Retinal pigment epithelial cell (primary cell): ENCODE measurements around the gene MEGF9.

Experiments used
- DNase-seq: peaks from one replicate; pipeline ENCODE4 v3.0.0-alpha.2; 2010; ENCODE audit warnings: low read depth
- H3K4me3 ChIP-seq: 2 replicates; pipeline ENCODE4 v1.5.1; 2011; ENCODE audit warnings: mild to moderate bottlenecking, low read length, control low read depth, moderate library complexity
- TF ChIP-seq, protein P1 (sequence below): conservative IDR thresholded peaks from 2 replicates; pipeline ENCODE4 v1.5.1; 2011; ENCODE audit warnings: low read depth, low read length, control low read depth, inconsistent platforms

Gene MEGF9

GRCh38 chr9:120713257-120714087, 798 bp downstream of the MEGF9 start:
- DNase-seq, result no peak
- TF ChIP-seq, protein P1, sequence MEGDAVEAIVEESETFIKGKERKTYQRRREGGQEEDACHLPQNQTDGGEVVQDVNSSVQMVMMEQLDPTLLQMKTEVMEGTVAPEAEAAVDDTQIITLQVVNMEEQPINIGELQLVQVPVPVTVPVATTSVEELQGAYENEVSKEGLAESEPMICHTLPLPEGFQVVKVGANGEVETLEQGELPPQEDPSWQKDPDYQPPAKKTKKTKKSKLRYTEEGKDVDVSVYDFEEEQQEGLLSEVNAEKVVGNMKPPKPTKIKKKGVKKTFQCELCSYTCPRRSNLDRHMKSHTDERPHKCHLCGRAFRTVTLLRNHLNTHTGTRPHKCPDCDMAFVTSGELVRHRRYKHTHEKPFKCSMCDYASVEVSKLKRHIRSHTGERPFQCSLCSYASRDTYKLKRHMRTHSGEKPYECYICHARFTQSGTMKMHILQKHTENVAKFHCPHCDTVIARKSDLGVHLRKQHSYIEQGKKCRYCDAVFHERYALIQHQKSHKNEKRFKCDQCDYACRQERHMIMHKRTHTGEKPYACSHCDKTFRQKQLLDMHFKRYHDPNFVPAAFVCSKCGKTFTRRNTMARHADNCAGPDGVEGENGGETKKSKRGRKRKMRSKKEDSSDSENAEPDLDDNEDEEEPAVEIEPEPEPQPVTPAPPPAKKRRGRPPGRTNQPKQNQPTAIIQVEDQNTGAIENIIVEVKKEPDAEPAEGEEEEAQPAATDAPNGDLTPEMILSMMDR, result no peak
- peak overlapping the region; percentile 95 for H3K4me3 ChIP-seq

DNA sequence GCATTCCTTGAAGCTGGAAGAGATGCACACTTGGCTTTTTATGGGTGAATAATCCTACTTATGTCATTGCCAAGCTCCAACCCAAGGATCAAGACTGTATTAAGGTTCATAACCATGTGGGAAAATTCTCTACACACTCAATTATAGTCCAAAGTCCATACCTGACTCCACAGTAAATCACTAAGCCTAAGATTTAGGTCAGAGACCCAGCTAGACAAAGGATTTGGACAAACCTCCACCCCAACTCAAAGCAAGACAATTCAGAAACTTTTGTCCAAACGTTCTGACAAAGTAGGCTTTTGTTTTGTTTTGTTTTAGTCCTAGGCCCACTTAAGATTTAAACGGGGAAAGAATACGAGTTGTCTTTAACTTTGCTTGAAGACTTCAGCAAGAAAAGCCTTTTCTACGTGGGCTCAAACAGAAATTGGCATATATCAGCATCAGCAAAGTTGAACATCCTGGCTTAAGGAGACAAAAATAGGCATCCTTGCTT, 1.7 kb downstream of the MEGF9 start:
- TF ChIP-seq, protein P1, result no peak
- no peak for DNase-seq
- peak overlapping the region; percentile 95 for H3K4me3 ChIP-seq

DNA sequence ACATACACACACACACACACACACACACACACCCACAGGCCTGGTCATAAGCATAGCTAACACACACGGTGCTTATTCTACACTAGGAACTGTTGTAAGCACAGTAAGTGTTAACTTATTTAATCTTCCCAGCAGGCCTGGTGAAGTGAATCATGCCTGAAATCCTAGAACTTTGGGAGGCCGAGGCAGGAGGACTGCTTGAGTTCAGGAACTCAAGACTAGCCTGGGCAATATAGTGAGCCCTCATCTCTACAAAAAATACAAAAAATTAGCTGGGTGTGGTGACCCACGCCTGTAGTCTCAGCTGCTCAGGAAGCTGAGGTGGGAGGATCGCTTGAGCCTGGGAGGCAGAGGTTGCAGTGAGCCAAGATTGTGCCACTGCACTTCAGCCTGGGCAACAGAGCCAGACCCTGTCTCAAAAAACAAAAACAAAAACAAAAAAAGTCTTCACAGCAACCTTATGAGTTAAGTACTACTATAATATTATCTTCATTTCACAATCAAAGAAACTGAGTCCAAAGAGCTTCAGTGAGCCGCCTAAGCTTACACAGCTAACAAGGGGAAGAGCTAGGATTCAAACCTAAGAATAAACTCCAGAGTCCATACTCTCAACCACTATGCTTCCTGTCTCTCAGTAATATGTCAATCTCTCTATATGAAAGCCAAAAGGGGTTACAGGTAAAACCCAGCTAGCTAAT, 2.3 kb downstream of the MEGF9 start:
- TF ChIP-seq, protein P1, result no peak
- peak overlapping the region; percentile 95 for H3K4me3 ChIP-seq
- no peak for DNase-seq

- DNase-seq, result no peak
- H3K4me3 ChIP-seq, result peak overlapping the region; percentile 95
- TF ChIP-seq, protein P1, result no peak
Measured at GRCh38 chr9:120711354-120711753, 2.9 kb downstream of the MEGF9 start.

DNA sequence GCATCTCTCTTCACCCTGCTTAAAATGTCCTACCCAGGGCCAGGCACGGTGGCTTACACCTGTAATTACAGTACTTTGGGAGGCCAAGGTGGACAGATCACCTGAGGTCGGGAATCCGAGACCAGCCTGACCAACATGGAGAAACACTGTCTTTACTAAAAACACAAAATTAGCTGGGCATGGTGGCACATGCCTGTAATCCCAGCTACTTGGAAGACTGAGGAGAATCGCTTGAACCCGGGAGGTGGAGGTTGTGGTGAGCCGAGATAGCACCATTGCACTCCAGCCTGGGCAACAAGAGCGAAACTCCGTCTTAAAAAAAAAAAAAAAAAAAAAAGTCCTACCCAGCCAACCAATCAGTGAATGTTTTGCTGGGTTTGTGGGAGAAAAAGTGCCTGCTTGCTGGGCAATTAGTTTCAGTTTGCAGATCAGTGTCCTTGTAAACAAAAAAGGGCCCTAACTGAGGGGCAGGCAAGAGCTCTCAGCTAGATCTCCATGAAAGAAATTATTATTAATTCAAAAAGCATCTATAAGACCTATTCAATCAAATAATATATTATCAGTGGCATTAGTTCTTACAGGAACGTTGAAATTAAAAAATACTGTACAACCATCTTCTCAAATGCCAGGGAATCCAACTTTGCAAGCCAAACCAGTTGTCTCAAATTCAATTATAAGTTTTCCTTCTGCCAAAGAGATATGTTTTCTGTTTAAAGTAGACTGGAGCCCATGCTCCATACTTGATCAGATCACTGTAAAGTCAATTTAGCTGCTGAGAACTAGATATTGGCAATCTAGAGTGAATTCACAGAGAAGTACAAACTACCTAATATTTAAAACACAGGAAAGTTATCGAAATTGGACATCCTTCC, 3.9 kb downstream of the MEGF9 start:
- no peak for DNase-seq
- peak overlapping the region; percentile 95 for H3K4me3 ChIP-seq
- TF ChIP-seq, protein P1, result no peak

GRCh38 chr9:120708526-120709224, 5.6 kb downstream of the MEGF9 start:
- TF ChIP-seq, protein P1, result no peak
- H3K4me3 ChIP-seq, result no peak overlapping the region
- no peak for DNase-seq
